Dedifferentiated amniotic fluid mesenchymal stem cell (primary cell): ENCODE data around the gene FJX1.
A peak's percentile ranks its signal among the peaks of the same experiment; 100 is the strongest.

Source experiments
- DNase-seq: peaks from one replicate; pipeline ENCODE4 v3.0.0-alpha.2; 2016; ENCODE audit errors: extremely low spot score

Gene FJX1, protein sequence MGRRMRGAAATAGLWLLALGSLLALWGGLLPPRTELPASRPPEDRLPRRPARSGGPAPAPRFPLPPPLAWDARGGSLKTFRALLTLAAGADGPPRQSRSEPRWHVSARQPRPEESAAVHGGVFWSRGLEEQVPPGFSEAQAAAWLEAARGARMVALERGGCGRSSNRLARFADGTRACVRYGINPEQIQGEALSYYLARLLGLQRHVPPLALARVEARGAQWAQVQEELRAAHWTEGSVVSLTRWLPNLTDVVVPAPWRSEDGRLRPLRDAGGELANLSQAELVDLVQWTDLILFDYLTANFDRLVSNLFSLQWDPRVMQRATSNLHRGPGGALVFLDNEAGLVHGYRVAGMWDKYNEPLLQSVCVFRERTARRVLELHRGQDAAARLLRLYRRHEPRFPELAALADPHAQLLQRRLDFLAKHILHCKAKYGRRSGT

GRCh38 chr11:35617687-35618496 is at the start of gene FJX1:
FJX1 (plus strand) TSS chr11:35618460; CDS start chr11:35618637, 177 bp downstream.
- DNase-seq: peak; percentile 79

DNA sequence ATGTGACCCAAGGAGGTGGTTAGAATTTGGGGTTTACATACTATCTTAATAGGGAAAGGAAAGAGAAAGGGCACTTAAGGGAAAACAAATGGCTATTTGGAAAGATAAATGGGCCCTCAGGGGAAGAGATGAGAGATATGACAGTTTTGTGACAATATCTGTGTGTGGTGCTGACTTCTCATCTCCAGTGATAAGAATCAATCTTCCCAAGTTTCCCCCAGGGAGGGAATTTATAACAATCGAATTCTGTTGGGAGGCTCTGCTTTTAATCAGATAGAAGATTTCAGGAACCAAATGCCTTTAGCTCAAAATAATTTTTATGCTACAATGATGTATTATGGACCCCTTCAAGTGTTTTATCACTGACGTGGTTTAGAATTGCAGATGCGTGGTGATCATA is 46.6 kb upstream of the FJX1 start:
- DNase-seq: no peak

GRCh38 chr11:35579557-35580396 is 38.5 kb upstream of the FJX1 start:
- DNase-seq: peak; percentile 98

DNA sequence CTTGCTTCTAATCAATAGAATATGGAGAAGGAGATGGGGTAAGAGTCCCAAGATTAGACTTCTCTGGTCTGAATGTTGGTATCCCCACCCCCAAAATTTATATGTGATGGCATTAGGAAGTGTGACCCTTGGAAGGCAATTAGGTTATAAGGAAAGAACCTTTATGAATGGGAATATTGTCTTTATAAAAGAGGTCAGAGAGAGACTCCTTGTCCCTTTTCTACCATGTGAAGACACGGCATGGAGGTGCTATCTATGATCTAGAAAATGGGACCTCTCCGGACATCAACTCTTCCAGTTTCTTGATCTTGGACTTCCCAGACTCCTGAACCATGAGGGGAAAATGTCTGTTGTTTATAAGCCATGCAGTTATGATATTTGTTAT is 37.9 kb upstream of the FJX1 start:
- no peak for DNase-seq

DNA sequence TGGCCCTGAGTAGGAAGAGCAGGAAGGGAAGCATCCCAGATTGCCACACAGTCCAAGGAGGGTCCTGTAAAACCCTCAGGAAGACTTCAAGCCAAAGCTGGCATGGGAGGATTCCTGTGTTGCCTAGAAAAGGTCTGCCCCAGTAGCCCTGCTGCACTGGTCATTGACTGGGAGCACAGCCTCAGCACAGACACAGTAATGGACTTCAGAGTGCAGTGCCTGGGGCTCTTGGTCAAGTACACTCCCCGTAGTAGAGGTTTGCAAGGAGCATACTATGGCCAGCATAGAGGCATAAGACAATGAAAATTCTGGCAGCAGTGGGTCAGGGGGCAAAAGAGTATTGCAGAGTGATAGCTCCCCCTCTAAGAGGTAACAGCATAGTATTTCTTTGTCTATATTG is 36.2 kb upstream of the FJX1 start:
- no peak for DNase-seq

DNA sequence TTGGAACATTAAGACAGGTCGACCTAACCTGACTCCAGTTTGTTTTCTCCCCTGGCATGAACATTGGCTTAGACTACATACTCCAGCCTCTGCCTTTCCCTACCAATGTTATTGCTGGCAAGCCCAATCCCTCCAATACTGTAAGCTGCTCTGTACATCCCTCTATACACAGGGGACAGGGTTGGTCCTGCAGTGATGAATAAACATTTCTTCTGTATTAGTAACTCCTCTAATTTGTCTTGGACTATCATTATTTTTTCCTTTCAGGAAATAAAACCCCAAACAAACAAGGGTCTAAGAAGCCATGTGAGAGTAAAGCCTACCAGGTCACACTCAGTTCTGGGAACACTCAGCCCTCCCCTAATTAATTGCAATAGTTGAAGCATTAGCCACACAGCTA is 35.1 kb upstream of the FJX1 start:
- DNase-seq: peak; percentile 80

GRCh38 chr11:35583843-35584242 is 34.4 kb upstream of the FJX1 start:
- DNase-seq: no peak

DNA sequence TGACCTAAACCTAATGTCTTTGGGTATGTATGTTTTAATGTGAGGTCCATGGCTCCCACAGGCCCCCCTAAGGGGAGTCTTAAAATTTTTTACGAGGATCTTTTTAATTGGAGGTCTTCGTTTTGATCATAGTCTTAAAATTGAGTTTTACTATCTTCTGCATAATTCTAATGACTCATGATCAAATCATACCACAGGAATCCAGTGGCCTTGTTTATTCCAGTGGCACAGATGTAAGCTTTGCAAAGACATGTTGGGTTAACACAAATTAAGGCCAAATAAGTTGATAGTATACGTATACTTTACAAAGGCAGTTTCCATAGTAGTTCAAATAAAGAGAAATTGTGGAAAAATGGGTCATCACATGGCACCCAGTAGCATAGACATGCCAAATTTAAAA is 33.9 kb upstream of the FJX1 start:
- DNase-seq: no peak

DNA sequence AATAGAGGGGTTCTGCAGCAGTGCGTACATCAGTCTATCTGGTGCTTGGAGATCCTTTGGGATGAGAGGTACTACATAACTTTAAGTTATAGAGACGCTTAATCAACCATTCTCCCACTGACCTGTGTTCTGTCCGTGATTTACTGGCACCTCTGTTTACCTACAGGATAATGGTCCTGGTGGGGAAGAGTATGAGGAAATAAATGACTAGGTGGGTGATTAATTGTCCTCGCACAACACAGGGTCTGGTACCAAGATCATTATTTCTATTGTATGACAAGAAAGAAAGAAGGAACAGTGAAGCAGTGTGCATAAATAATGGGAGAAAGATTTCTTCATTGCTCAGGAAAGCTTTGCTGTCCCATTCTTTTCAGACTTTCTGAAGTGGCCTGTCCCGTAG is 32.8 kb upstream of the FJX1 start:
- no peak for DNase-seq

DNA sequence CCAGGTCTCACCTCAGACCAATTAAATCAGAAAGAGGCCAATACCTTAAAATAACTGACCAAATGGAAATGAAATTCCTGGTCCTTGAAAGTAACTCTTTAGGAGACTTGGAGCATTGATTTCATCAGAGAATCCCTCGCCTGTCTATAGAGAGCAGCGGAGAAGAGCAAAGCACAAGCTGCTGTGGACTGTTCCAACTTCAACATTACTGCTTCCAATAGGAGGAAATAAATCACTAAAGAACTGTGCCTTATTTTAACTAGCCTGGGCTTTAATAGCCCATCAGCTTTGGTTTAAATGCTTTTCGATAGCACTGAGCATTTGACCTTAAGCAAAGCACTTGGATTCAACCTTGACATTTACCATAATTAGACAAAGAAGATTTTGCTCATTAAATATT is 32.0 kb upstream of the FJX1 start:
- no peak for DNase-seq

DNA sequence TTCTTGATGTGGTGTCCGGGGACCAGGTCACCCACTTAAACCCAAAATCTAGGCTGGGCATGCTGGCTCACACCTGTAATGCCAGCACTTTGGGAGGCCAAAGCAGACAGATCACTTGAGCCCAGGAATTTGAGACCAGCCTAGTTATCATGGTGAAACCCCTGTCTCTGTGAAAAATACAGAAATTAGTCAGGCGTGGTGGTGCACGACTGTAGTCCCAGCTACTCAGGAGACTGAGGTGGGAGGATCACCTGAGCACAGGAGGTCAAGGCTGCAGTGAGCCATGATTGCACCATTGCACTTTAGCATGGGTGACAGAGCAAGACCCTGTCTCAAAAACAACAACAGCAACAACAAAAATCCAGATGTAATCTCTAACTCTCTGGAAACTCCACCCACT is 30.3 kb upstream of the FJX1 start:
- no peak for DNase-seq

DNA sequence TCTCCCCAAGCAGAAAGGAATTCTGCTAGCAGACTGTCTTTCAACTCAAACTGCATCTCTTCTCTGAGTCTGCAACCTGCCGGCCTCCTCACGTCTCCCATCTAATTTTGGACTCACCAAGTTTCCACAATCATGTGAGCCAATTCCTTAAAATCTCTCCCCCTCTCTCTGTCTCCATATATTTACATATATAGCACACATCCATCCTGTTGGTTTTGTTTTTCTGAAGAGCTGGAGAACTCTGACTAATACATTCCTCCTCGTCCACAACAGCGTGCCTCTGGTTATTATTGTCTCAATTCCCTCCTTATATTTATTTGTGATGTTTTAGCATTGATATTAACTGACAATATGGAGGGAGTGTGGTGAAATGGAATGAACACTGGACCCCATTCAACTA is 29.6 kb upstream of the FJX1 start:
- DNase-seq: peak; percentile 33

GRCh38 chr11:35589281-35589680 is 29.0 kb upstream of the FJX1 start:
- DNase-seq: no peak

DNA sequence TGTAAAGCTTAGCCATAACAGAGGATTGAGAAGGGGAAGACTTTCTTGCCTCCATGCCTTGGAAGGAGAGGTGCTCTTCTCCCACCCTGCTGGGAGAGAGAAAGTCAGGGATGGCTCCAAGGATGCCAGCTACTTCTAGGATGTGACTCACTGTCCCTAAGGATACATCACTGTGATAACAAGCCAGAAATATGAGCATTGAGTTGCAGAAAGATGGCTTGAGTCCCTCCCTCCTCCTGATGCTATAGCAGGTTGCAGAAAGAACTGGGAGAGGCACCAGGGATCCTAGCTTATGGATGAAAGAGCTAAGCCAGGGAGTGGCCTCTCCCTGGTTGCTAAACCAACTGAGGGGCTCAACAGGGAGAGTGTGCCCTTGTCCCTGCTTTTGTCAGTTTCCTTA is 27.8 kb upstream of the FJX1 start:
- DNase-seq: no peak

- DNase-seq: peak; percentile 71
Observed at GRCh38 chr11:35593143-35593542, 25.1 kb upstream of the FJX1 start.

DNA sequence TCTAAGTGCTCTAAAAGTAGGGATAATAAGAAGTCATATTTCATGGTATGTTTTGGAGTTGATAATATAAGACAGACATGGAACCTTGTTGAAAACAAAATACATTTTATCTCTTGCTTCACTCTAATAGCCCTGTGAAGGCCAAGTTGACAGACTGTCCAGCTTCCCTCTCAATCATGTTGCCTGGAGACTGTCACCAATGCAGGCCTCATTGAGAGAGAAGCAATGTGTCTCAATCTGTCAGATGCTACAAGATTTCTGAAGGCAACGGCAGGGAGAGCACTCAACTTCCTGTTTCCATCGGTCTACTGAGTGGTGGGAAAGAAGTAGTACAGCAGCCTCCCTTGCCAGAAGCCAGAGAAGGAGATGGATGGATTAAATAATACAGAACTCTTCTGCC is 23.6 kb upstream of the FJX1 start:
- DNase-seq: no peak

DNA sequence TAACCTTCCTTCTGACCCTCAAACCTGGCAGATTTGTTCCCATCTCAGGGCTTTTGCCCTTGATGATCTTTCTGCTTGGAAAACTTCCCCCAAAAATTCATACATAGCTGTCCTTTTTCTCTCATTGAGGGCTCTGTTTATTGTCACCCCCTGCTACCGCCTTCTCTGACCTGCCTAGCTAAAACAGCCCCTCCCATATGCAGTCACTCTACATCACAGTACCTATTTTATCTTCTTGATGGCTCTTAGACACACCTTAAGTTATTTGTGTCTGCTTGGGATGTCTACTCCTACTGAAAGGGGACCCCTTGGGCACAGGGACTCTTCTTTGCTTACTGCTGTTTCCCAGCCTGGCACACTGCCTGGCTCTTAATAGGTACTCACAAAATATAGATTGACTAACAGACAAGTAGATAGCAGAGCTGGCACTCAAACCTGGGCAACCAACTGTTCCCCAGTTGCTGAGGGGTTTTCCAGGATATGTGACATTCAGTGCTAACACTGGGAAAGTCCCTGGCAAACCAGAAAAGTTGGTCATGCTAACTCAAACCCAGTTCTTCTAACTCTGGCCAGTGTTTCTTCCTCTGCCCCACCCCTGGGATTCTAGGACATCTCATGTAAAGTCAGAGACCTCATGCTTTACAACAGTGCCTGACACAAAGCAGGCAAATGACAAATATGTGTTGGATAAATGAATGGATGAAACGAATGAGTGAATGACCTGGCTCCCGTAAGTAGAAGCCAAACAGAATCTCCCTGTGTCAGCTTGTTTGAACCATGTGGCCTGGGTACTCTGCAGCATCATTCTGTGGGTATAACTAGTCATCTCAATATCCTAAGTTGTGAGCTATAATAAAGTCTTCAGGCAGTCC is 19.8 kb upstream of the FJX1 start:
- DNase-seq: no peak

DNA sequence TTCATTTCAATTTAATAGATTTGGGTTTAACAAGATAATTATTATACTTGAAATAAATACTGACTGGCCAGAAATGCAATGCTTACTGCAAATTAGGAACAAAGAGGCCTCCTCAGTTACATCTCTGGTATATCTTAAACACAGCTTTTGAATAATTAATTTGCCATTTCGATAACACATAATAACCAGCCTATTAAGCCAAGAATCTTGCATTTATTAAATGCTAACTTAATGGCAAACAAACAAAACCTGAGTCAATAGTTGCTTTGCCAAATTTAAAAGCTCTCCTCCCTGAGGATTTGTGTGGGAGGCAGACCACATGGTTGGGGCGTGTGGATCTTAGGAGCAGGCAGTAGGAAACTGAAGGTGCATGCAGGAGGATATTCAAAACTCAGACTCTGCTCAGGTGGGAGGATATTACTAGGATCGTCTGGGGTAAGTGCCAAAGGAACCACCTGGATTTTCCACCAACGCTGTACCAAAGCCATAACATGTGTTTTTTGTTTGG is 17.9 kb upstream of the FJX1 start:
- DNase-seq: no peak

- DNase-seq: no peak
Observed at GRCh38 chr11:35602160-35602793, 16.0 kb upstream of the FJX1 start.

GRCh38 chr11:35602979-35603378 is 15.3 kb upstream of the FJX1 start:
- no peak for DNase-seq

DNA sequence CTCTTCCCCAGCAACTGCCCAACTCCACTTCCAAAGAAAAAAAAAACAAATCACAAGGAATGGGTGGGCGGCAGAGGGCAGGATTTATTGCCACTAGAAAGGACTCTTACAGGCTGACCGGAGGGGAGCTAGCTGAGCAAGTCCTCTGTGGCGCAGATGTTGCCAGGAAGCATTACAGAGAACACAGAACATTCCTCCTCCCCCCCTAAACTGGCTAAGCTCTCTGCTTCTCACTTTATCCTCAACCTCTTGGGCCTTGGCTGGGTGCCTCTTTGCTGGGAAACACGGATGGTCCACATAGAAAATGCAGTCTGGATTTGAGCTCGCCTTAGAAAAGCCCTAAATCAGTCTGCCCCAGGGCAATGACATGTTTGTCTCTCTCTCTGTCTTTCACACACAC is 12.6 kb upstream of the FJX1 start:
- DNase-seq: no peak
